Middle frontal gyrus (tissue), 1 donor: ENCODE data around the gene FAM114A2.

Experiments used
- DNase-seq: peaks from one replicate; pipeline ENCODE4 v3.0.0-alpha.2; 2015; ENCODE audit warnings: low spot score; ENCODE audit errors: extremely low spot score

The FAM114A2 gene

GRCh38 chr5:153985498-153985897 is 53.2 kb downstream of the FAM114A2 start:
- no peak for DNase-seq

DNA sequence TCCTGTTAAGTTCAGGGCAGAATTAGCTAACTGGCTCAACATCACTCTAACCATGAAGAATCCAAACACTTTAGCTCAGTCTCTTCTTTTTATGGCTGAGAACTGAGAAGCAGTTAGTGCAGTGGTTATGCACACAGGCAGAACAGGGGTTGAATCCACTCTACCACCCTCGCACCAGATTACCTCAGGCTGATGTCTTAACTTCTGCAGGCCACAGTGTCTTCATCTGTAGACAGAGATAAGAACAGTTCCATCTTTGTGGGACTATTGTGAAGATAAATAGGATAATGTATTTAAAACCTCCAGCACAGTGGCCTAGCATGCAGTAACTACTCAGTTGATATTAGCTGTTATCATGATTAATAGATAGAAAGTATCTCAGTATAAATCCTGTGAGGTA is 54.8 kb downstream of the FAM114A2 start:
- no peak for DNase-seq

DNA sequence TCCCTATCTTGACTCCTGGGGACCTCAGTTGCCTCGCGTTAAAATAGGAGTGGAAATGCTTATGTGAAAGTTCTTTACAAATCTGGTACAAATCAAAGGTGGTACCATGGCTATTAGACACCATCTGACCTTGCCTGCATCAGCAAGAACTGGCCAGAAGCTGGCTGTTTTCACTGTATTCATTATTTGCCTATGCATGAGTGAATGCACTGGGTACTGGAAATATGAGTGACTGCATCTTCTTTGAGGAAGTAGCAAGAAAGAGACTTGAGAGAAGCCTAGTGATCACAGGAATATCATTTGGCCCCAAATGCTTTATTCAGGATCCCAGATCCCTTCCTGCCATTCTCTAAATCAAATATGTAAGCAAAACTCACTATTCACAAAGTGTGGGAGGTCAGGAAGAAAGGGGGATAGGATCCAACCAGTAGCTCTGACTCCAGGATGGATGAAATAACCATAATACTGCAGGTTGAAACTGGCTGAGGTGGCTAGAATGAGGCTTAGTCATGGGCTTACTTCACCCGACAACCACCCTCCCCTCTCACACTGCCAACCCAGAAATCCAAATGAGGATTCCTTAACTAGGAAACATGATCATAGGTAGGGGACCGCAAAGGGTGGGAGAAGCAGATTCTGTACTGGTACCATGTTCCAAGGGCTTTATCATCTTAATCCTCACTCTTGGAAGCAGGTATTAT is 56.7 kb downstream of the FAM114A2 start:
- DNase-seq, result no peak

DNA sequence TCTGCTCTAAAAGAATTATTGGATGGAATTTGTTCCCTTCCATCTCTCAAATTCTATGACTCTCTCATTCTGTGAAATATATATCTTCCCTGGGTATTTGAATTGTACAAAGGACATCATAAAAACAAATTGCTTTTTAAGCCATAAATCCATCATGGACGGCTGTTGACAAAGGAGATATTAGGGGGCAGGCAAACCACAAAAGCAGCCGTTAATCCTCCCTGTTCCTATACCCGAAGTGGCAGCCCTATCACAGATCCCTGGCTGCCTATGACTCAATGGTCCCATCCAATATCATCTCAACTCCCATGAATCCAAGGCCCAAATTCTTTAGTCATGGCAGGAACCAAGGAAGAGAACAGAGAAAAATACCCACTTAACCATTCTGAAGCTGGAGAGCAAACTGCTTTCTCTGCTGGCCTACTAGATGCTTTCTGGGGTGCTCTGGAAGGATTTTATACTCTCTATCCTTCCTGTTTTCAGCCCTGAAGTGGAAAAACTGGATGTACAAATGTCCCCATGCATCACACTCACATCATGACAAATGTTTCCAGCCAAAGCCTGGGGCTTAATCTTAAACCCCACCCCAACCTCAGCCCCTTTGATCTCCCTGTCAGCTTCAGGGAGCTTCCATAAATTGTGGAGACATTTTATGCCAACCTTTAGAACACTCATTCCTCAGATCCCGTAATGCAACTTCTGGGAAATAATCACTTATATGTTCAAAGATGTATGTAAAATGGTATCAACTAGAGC is 59.5 kb downstream of the FAM114A2 start:
- no peak for DNase-seq

DNA sequence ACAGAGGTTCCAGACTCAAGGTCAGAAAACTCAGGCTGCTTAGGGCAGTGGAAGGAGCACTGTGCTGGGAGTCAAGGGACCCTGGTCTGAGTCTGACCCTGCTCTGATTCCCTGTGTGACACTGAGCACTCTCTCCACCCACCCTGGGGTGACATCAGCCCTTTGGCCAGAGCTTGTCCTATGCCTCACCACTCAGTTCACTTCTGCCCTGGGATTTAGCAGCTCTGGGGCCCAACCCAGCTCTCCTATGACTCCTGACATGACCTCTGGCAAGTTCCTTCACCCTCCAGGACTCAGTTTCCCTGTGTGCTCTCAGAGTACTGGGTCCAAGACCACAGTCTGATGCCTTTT is 63.9 kb downstream of the FAM114A2 start:
- DNase-seq, result no peak

GRCh38 chr5:153974131-153974812 is 64.4 kb downstream of the FAM114A2 start:
- no peak for DNase-seq

GRCh38 chr5:153972240-153972639 is 66.5 kb downstream of the FAM114A2 start:
- no peak for DNase-seq

- no peak for DNase-seq
Observed at GRCh38 chr5:153970496-153970895, 68.2 kb downstream of the FAM114A2 start.

- no peak for DNase-seq
Observed at GRCh38 chr5:153969563-153969895, 69.2 kb downstream of the FAM114A2 start.

DNA sequence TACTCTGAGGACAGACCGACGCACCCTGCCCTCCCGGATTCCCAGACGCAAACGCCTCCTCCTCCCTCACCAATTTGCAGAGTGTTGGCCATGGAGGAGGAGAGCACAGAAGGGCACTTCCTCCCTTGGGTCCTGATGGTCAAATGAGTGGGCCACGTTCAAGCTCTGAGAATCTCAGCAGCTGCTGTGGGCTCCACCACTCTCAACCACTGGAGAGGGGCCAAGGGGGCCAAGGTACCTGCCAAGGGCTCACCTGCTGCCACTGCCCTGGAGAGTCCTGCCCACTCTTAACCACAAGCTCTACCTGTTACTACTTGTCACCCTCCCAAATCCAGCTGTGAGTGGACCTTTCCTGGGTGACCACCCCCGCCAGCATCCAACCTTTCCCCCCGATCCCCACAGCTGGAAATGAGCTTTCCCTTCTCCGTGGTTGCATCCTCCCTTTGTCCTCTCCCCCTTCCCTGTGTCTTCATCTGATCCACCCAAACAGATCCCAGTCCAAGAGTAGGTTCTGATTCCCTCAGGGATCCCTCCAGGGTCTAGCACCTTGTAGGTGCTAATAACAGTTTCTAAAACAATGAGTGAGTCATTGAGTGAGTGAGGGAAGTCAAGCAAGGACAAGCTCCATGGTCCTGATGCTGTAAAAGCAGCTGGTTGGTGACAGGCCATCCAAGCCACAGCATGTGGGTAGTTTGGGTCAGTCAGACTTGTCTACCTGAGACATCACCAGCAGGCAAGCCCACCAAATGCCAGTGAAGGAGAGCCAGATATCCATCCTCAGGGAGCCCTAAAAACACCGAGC is 69.7 kb downstream of the FAM114A2 start:
- no peak for DNase-seq

- DNase-seq, result peak; percentile 14
Observed at GRCh38 chr5:153964880-153965645, 73.6 kb downstream of the FAM114A2 start.

DNA sequence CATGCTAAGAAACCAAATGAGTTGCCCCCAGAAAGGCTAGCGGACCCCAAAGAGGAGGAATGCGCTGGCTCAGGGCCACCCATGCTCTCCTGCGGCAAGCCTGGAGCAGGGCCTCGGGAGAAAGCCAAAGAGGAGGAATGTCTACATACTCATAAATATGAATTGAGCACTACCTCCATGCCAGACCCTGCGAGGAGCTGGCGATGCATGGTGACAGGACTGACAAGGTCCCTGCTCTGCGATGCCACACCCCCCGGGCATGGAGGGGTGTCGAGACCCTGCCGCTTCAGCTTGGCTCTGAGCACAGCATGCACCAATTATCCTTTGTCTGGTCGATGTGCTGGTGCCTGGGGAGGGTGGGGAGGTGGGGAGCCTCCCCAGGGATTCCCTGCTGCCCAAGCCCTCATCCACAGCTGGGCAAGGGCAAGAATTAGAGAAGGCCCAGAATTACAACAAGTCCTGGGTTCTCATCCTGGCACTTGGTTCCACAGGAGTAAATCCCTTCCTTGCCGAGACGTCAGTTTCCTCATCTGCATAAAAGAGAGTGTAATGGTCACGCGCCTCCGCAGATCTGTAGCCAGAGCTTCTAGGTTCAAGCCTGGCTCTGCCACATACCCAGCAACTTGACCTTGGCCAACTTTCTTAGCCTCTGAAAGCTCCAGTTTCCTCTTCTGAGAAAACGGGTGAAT is 74.4 kb downstream of the FAM114A2 start:
- DNase-seq, result no peak

DNA sequence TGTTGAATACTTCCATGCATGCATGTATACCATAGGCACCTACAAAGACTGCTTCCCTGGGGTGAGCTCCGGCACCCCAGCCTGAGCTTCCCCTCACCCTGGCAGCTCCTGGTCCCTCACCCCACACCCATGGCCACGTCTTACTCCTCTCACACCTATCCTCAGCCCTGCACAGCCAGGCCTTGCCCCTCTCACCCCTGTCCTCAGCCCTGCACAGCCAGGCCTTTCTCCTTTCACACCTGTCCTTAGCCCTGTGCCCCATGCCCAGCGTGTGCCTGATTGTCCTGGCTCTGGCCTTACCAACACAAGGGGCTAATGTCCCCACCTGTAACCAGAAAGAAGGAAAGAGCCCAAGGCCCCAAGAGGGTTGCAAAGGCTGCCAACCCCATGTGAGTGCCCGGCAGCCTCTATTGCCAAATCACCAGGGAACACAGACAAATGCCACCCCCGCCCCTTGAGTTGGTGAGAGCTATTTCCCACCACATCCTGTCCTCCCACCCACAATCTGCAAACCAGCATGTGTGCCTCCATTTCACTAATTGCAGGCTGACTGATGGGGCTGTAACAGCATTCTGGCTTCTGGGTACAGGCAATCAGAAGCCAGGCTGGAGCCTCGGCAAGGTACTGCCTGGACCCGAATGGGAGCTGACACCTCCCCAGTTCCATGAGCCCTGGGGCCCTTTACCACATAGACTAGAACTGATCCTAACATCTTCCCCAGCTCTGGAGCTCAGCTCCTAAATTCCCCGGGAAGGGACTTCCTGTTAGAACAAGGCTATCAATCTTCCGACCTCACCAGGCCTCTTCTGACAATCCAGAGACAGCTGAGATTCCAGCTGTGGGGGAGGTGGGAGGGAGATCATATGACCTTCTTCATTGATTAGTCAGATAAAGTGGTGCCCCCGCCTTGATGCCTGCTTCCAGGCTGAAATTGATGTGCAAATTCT is 78.2 kb downstream of the FAM114A2 start:
- DNase-seq, result no peak

- no peak for DNase-seq
Observed at GRCh38 chr5:153959134-153959957, 79.4 kb downstream of the FAM114A2 start.

DNA sequence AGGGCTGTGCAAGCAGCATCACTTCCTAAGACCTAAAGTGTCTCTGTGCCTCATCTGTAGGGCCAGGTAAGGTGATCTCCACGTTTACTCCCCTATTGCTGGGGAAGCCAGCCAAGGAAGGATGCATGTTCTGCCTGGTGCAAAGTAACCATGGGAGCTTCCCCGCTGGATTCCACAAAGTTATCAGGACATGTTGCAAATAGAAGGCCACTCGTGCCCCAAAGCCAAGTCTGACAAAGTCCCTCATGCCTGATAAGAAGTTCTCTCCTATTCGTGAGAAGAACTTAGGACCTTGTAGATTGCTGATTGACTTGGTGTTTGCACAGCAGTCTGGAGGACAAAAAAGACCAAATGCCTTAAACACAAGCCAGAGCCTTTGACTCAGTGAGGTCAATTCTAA is 81.5 kb downstream of the FAM114A2 start:
- no peak for DNase-seq

- DNase-seq, result no peak
Observed at GRCh38 chr5:153953411-153953810, 85.3 kb downstream of the FAM114A2 start.

- no peak for DNase-seq
Observed at GRCh38 chr5:153952893-153953292, 85.8 kb downstream of the FAM114A2 start.

GRCh38 chr5:153952057-153952456 is 86.7 kb downstream of the FAM114A2 start:
- DNase-seq, result no peak
